IMR-90 (cell line): ENCODE data around the gene EXOG. TPM values are rescaled to one million over a fixed set of nuclear protein-coding genes. Genes with fewer than 3 reads are reported as not detected.

Experiments used
- ATAC-seq: fragments of 200-7000 bp; cut with Tn5 transposase; 2 replicates; pipeline ENCODE4 v1.9.1; 2020; ENCODE audit warnings: low read depth, mild to moderate bottlenecking, moderate library complexity
- BruUV-seq: library from RNA; stranded (reverse); fragments of 400-500 nt; replicated peaks from 2 replicates; lab custom pipeline; 2021; lab: Mats Ljungman, UMichigan
- CTCF ChIA-PET: fragments of 300-600 bp; formaldehyde crosslinking; extraction: SDS; loops from one replicate; lab custom pipeline; 2021; ENCODE audit warnings: antibody characterized with exemption; lab: Yijun Ruan, JAX
- POLR2A ChIA-PET: fragments of 300-600 bp; sonication (Branson Sonifier 250); formaldehyde crosslinking; loops from one replicate; lab custom pipeline; 2022; ENCODE audit warnings: antibody characterized with exemption; ENCODE audit not compliant: unreplicated experiment; lab: Charles Lee
- DNase-seq: peaks from one replicate; pipeline ENCODE4 v3.0.0; 2013
- H2AFZ ChIP-seq: replicated peaks from 2 replicates; pipeline ENCODE3; 2013; ENCODE audit warnings: low read length, mild to moderate bottlenecking; ENCODE audit not compliant: poor library complexity
- H2AK5ac ChIP-seq: 2 replicates; pipeline ENCODE4 v1.6.1; 2013; ENCODE audit warnings: low read depth, low read length, inconsistent platforms
- H2AK9ac ChIP-seq: replicated peaks from 2 replicates; pipeline ENCODE3; 2013; ENCODE audit warnings: mild to moderate bottlenecking, low read depth, low read length, moderate library complexity; ENCODE audit not compliant: poor library complexity
- H2BK120ac ChIP-seq: 2 replicates; pipeline ENCODE4 v1.6.1; 2013; ENCODE audit warnings: low read depth, low read length, inconsistent platforms
- H2BK15ac ChIP-seq: 3 replicates; pipeline ENCODE4 v1.6.1; 2013; ENCODE audit warnings: low read depth, low read length, inconsistent platforms
- H2BK20ac ChIP-seq: 2 replicates; pipeline ENCODE4 v1.6.1; 2013; ENCODE audit warnings: low read depth, mild to moderate bottlenecking, inconsistent platforms, low read length, moderate library complexity
- H2BK5ac ChIP-seq: 2 replicates; pipeline ENCODE4 v1.6.1; 2013; ENCODE audit warnings: mild to moderate bottlenecking, low read depth, low read length, inconsistent platforms; ENCODE audit not compliant: poor library complexity, severe bottlenecking
- H3K14ac ChIP-seq: replicated peaks from 2 replicates; pipeline ENCODE4 v1.6.1; 2013; ENCODE audit warnings: low read depth, low read length, inconsistent platforms
- H3K18ac ChIP-seq: 2 replicates; pipeline ENCODE4 v1.6.1; 2013; ENCODE audit warnings: low read depth, low read length, control low read depth
- H3K23ac ChIP-seq: 2 replicates; pipeline ENCODE4 v1.6.1; 2013; ENCODE audit warnings: low read depth, low read length, inconsistent platforms
- H3K27ac ChIP-seq: 2 replicates; pipeline ENCODE4 v1.5.1; 2013; ENCODE audit warnings: mild to moderate bottlenecking, control low read depth, low read length; ENCODE audit not compliant: insufficient read depth
- H3K27me3 ChIP-seq: 2 replicates; pipeline ENCODE4 v1.6.1; 2013; ENCODE audit warnings: low read length; ENCODE audit not compliant: control insufficient read depth, insufficient read depth
- H3K36me3 ChIP-seq: 2 replicates; pipeline ENCODE4 v1.6.1; 2013; ENCODE audit warnings: low read length, mixed read lengths; ENCODE audit not compliant: control insufficient read depth, insufficient read depth
- H3K4ac ChIP-seq: 2 replicates; pipeline ENCODE4 v1.6.1; 2013; ENCODE audit warnings: low read depth, low read length, inconsistent platforms
- H3K4me1 ChIP-seq: 2 replicates; pipeline ENCODE4 v1.6.1; 2013; ENCODE audit warnings: low read length, mixed read lengths; ENCODE audit not compliant: control insufficient read depth, insufficient read depth
- H3K4me2 ChIP-seq: 2 replicates; pipeline ENCODE4 v1.6.1; 2013; ENCODE audit warnings: low read depth, mild to moderate bottlenecking, control low read depth, low read length, moderate library complexity
- H3K4me3 ChIP-seq: 2 replicates; pipeline ENCODE4 v1.5.1; 2013; ENCODE audit warnings: low read depth, mild to moderate bottlenecking, control low read depth, low read length, moderate library complexity; ENCODE audit not compliant: insufficient read depth
- H3K56ac ChIP-seq: 2 replicates; pipeline ENCODE4 v1.6.1; 2013; ENCODE audit warnings: low read length, inconsistent platforms; ENCODE audit not compliant: insufficient read depth; ENCODE audit errors: extremely low read depth
- H3K79me1 ChIP-seq, 2 experiments: 2 replicates each; pipeline ENCODE4 v1.6.1; 2013; ENCODE audit warnings: low read length in 2 of 2, inconsistent platforms in 1 of 2, low read depth in 1 of 2
- H3K9ac ChIP-seq: 2 replicates; pipeline ENCODE4 v1.6.1; 2013; ENCODE audit warnings: low read depth, low read length, control low read depth
- H3K9me1 ChIP-seq: 2 replicates; pipeline ENCODE4 v1.6.1; 2013; ENCODE audit warnings: low read length, inconsistent platforms; ENCODE audit not compliant: insufficient read depth
- H3K9me3 ChIP-seq: 2 replicates; pipeline ENCODE4 v1.6.1; 2013; ENCODE audit warnings: low read length; ENCODE audit not compliant: control insufficient read depth, insufficient read depth
- H4K20me1 ChIP-seq: 2 replicates; pipeline ENCODE4 v1.6.1; 2013; ENCODE audit warnings: low read length, inconsistent platforms; ENCODE audit not compliant: insufficient read depth
- H4K5ac ChIP-seq: 2 replicates; pipeline ENCODE4 v1.6.1; 2013; ENCODE audit warnings: mild to moderate bottlenecking, low read depth, low read length, control low read depth
- H4K8ac ChIP-seq, 2 experiments: 2 replicates each; pipeline ENCODE4 v1.6.1; 2013; ENCODE audit warnings: low read depth in 2 of 2, low read length in 2 of 2, control low read depth in 1 of 2, inconsistent platforms in 1 of 2
- H4K91ac ChIP-seq: 2 replicates; pipeline ENCODE4 v1.6.1; 2013; ENCODE audit warnings: low read depth, low read length, inconsistent platforms; ENCODE audit not compliant: insufficient read depth
- CEBPB ChIP-seq: IDR thresholded peaks from 2 replicates; pipeline ENCODE4 v1.6.1; 2012; ENCODE audit warnings: low read depth, low read length, improper control_type of control experiment
- CHD1 ChIP-seq: IDR thresholded peaks from 2 replicates; pipeline ENCODE4 v1.6.1; 2012; ENCODE audit warnings: low read depth, low read length, improper control_type of control experiment
- FOS ChIP-seq: fragments of 150-350 bp; IDR thresholded peaks from 2 replicates; pipeline ENCODE4 v1.6.1; 2016; ENCODE audit warnings: low read depth, low read length
- MAZ ChIP-seq: IDR thresholded peaks from 2 replicates; pipeline ENCODE4 v1.6.1; 2012; ENCODE audit warnings: low read depth, mild to moderate bottlenecking, low read length, improper control_type of control experiment, moderate library complexity, borderline replicate concordance
- NFE2L2 ChIP-seq: fragments of 150-350 bp; IDR thresholded peaks from 2 replicates; pipeline ENCODE4 v1.6.1; 2016; ENCODE audit warnings: low read depth, mild to moderate bottlenecking, low read length
- WGBS, 2 experiments: methylation state at CpG; one replicate each; pipeline versions ENCODE4 v1.1.5 to v1.1.7; 2013; ENCODE audit warnings: missing lambda C conversion rate in 2 of 2; ENCODE audit not compliant: insufficient read length in 1 of 2; ENCODE audit errors: extremely low coverage in 2 of 2; 5-methylcytosine and 5-hydroxymethylcytosine counted together
- dilution Hi-C: fragments of 300-500 bp; cut with HindIII; formaldehyde crosslinking; loops from one replicate; pipeline ENCODE4 v1.14.3; 2018; ENCODE audit warnings: low sequenced_read_pairs; ENCODE audit not compliant: unreplicated experiment
- in situ Hi-C: fragments of 300-500 bp; cut with MboI; formaldehyde crosslinking; loops from 3 replicates; pipeline ENCODE4 v1.14.3; 2019; ENCODE audit warnings: low sequenced_read_pairs, inconsistent platforms, mixed read lengths
- intact Hi-C: fragments of 100-400 bp; cut with micrococcal nuclease; formaldehyde crosslinking; loops from 2 replicates; pipeline ENCODE4 v1.10.0; 2022
- polyA plus RNA-seq, 3 experiments: library from polyadenylated mRNA; depleted of rRNA; stranded (reverse); fragments of >200 nt; gene quantifications; 2 replicates each; pipeline ENCODE4 v1.2.3, GENCODE V29; 2012; ENCODE audit warnings: low replicate concordance in 1 of 3
- total RNA-seq: library from RNA; depleted of rRNA; stranded (reverse); fragments of >200 nt; gene quantifications from 2 replicates; pipeline ENCODE4 v1.2.3, GENCODE V29; 2012

Gene EXOG
- total and polyA plus RNA-seq, 2 of the 4 experiments (the other 2 are of a cell fraction), result 10.2 to 15.0 TPM

- Histone ChIP-seq H3K27ac (no peak overlapping the region), H2AK9ac (no peak overlapping the region), H3K9ac (no peak overlapping the region), H2AK5ac (no peak overlapping the region), H3K56ac (no peak overlapping the region), H3K23ac (no peak overlapping the region), H3K9me1 (no peaks in the 10 kb centered on the region; the same call in 1 of the 2 replicates), H4K5ac (no peak overlapping the region), H2AFZ (no peak overlapping the region), H2BK120ac (no peak overlapping the region), H3K36me3 (peaks cover 7% of the 10 kb centered on the region; the same call in 1 of the 2 replicates), H2BK20ac (no peak overlapping the region), H3K4ac (no peak overlapping the region), H3K4me3 (no peak overlapping the region), H2BK15ac (no peak overlapping the region), H4K8ac (no peak overlapping the region), H3K79me1 (peaks cover 3 to 6% of the 10 kb centered on the region in 2 experiments; a peak in 2 of 4 replicates), H3K14ac (no peak overlapping the region), H2BK5ac (no peak overlapping the region), H3K9me3 (no peaks in the 10 kb centered on the region), H3K27me3 (no peaks in the 10 kb centered on the region), H4K91ac (no peak overlapping the region), H3K18ac (no peak overlapping the region), H3K4me1 (peaks cover 5% of the 10 kb centered on the region), H3K4me2 (no peak overlapping the region), H4K20me1 (no peaks in the 10 kb centered on the region)
- intact Hi-C loops, result loop anchor here (10.0 kb wide), 1 partner anchor 211 kb away; no protein-coding TSS in a partner anchor
- DNase-seq (peak; percentile 77), ATAC-seq (peak; percentile 63)
- POLR2A ChIA-PET, result no interaction called here
- WGBS, 2 experiments, result 76% methylated on average over 3 of the region's 5 CpGs; no CpG with 5 or more reads in 1 of the 2 experiments
- CTCF ChIA-PET, result interaction anchor here (0.6 to 1.8 kb wide), 3 partner anchors 127 to 649 kb away, joined by 3 to 6 read pairs (median 4); no protein-coding TSS in a partner anchor
- in situ Hi-C loops, result loop anchor here (5.0 to 10.0 kb wide), 2 partner anchors 318 to 471 kb away; no protein-coding TSS in a partner anchor
- TSS peak; percentile 35 for BruUV-seq
- dilution Hi-C loops, result no loop called here
- TF ChIP-seq NFE2L2 (no peak), FOS (peak; percentile 42; the same call in 1 of the 2 replicates), CHD1 (no peak), MAZ (no peak), CEBPB (peak; percentile 82)
Measured at GRCh38 chr3:38524141-38524739, 28.1 kb downstream of the EXOG start.
